T-helper 17 cell (primary cell): Measurements from ENCODE around the gene MSGN1. TPM values are rescaled to one million over a fixed set of nuclear protein-coding genes. Genes with fewer than 3 reads are reported as not detected.

Experiments
- ATAC-seq: fragments of 150-1000 bp; cut with Tn5 transposase; 2 replicates; pipeline ENCODE4 v1.10.0; 2021; ENCODE audit warnings: mild to moderate bottlenecking, moderate library complexity
- DNase-seq, 3 donors: peaks; one replicate each; pipeline versions ENCODE4 v3.0.0 to v3.0.0-alpha.2; 2020 to 2021
- H3K9me3 ChIP-seq: one replicate; pipeline ENCODE4 v1.7.0; 2013; ENCODE audit warnings: low read length, mild to moderate bottlenecking; ENCODE audit not compliant: control insufficient read depth, poor library complexity, severe bottlenecking
- H3K27ac Mint-ChIP-seq: one replicate; pipeline ENCODE4 v1.8.0; 2022; ENCODE audit warnings: mild to moderate bottlenecking, moderate library complexity, mixed read lengths
- H3K27me3 Mint-ChIP-seq: one replicate; pipeline ENCODE4 v1.8.0; 2022; ENCODE audit warnings: mixed read lengths
- H3K36me3 Mint-ChIP-seq: one replicate; pipeline ENCODE4 v1.8.0; 2022; ENCODE audit warnings: low read depth, mixed read lengths
- H3K4me1 Mint-ChIP-seq: one replicate; pipeline ENCODE4 v1.8.0; 2022; ENCODE audit warnings: mild to moderate bottlenecking, mixed read lengths
- H3K4me3 Mint-ChIP-seq: one replicate; pipeline ENCODE4 v1.8.0; 2022; ENCODE audit warnings: mild to moderate bottlenecking, moderate library complexity, mixed read lengths
- total RNA-seq, 4 donors: library from RNA in 2 of 4; stranded (reverse) in 2 of 4; gene quantifications; one replicate each; pipeline ENCODE4 v1.2.3 and lab custom pipeline; 2022 to 2026

Gene MSGN1
- total RNA-seq, 2 donors from 2014 or later = not detected

DNA sequence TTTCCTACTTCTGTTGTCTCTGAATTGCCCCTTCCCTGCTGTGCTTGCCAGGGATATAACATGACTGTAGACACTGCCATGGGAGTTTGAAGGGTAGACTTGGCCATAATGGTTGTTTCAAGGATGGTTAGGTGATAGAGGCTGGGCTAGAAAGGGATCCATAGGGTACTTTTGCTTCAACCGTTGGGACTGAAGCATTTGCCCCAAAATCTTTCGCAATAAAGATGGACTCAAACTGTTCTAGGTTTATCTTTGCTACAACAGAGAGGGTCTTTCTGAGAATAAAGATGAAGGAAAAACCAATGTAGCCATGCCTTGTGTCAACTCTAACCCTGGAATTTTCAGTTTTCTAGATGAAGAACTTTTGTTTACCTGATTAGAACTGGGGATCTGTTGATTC, 27.2 kb downstream of the MSGN1 start:
- DNase-seq (no peak), ATAC-seq (no peak)
- H3K4me3 Mint-ChIP-seq = no peak overlapping the region
- H3K4me1 Mint-ChIP-seq = no peaks in the 10 kb centered on the region
- peaks cover 43% of the 10 kb centered on the region for H3K27me3 Mint-ChIP-seq
- no peaks in the 10 kb centered on the region for H3K9me3 ChIP-seq
- no peaks in the 10 kb centered on the region for H3K36me3 Mint-ChIP-seq
- H3K27ac Mint-ChIP-seq = no peak overlapping the region

- DNase-seq (no peak), ATAC-seq (no peak)
- H3K36me3 Mint-ChIP-seq = no peaks in the 10 kb centered on the region
- H3K4me3 Mint-ChIP-seq = no peak overlapping the region
- no peaks in the 10 kb centered on the region for H3K9me3 ChIP-seq
- peaks cover 49% of the 10 kb centered on the region for H3K27me3 Mint-ChIP-seq
- H3K4me1 Mint-ChIP-seq = no peaks in the 10 kb centered on the region
- no peak overlapping the region for H3K27ac Mint-ChIP-seq
Observed at GRCh38 chr2:17845806-17846205, 29.5 kb downstream of the MSGN1 start.

DNA sequence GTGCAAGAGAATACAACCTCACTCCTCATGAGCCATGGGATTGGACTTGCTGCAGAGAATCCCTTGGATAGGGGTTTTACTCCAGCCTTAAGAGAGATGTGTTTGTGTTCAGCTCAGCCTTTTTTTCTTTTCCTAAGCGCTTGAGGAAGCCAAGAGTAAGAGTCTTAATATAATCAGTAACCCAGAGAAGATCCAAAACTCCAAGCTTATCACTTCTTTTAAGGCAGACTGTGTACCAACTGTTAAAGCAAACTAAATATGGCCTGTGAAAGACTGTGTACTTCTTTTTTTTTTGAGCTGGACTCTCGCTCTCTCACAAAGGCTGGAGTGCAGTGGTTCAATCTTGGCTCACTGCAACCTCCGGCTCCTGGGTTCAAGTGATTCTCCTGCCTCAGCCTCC, 30.4 kb downstream of the MSGN1 start:
- Mint-ChIP-seq H3K27ac (no peak overlapping the region), H3K36me3 (no peaks in the 10 kb centered on the region), H3K4me3 (no peak overlapping the region), H3K27me3 (peaks cover 49% of the 10 kb centered on the region), H3K4me1 (no peaks in the 10 kb centered on the region)
- H3K9me3 ChIP-seq = no peaks in the 10 kb centered on the region
- ATAC-seq = no peak
- no peak for DNase-seq

DNA sequence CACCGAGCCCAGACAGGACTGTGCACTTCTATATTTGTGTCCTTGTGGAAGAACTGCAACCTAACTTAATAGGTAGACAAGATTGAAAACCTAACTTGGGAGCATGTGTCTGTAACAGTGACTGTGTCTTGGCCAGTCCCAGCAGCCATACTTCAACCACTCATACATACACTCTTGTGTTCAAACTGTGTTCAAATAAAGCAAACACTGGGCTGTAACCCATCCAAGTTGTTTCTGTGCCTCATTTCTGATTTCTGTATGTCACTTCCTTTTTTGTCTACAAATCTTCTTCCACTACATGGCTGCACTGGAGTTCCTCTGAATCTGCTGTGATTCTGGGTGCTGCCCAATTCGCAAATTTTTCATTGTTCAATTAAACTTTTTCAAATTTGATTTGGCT, 31.0 kb downstream of the MSGN1 start:
- Mint-ChIP-seq H3K4me1 (no peaks in the 10 kb centered on the region), H3K4me3 (no peak overlapping the region), H3K27ac (no peak overlapping the region), H3K36me3 (no peaks in the 10 kb centered on the region), H3K27me3 (peaks cover 52% of the 10 kb centered on the region)
- ATAC-seq (no peak), DNase-seq (no peak)
- H3K9me3 ChIP-seq = no peaks in the 10 kb centered on the region

- Mint-ChIP-seq H3K4me1 (no peaks in the 10 kb centered on the region), H3K36me3 (no peaks in the 10 kb centered on the region), H3K4me3 (no peak overlapping the region), H3K27me3 (peaks cover 57% of the 10 kb centered on the region), H3K27ac (no peak overlapping the region)
- DNase-seq (no peak), ATAC-seq (no peak)
- no peaks in the 10 kb centered on the region for H3K9me3 ChIP-seq
Observed at GRCh38 chr2:17849275-17849674, 33.0 kb downstream of the MSGN1 start.

GRCh38 chr2:17850151-17850550, 33.9 kb downstream of the MSGN1 start:
- Mint-ChIP-seq H3K4me3 (no peak overlapping the region), H3K27ac (no peak overlapping the region), H3K36me3 (no peaks in the 10 kb centered on the region), H3K4me1 (no peaks in the 10 kb centered on the region), H3K27me3 (peaks cover 60% of the 10 kb centered on the region)
- H3K9me3 ChIP-seq = no peaks in the 10 kb centered on the region
- no peak for DNase-seq
- no peak for ATAC-seq

DNA sequence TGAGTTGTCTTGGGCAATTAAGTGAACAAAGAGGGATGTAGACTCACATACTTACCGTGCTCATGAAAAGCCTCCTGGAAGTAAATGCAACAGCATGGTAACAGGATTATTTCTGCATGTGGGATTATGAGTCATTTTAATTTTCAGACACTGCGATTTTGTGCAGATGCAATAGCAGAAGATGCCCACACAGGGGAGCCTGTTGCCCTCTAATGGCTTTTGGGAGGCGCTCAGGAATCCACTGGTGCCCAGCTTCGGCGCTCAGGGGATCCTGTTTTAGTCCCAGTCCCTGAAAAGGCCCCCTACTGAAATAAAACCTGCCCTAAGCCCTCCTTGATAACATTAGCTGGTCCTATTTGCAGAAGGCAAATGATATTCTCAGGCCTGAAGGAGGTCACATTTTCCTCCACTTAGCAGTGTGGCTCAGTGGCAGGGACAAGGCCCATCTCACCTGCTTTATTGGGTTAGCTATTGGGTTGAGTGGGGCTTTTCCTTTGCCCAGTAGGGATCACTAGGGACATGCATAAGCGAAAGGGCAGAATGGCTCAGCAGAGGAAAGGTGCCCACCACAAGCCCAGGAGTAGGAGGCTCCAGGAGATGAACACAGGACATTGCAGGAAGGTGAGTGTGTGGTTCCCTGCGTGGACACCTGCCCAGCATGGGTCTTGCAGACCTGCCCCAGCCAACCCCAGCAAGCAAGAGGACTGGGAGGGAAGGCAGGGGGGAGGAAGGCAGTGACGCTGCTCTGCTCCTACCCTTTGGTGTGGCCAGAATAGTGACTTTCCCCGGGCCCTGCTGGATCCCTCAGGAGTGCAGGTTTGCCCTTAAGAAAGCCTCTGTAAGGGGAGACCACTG, 35.7 kb downstream of the MSGN1 start:
- Mint-ChIP-seq H3K36me3 (no peaks in the 10 kb centered on the region), H3K27me3 (peaks cover 56% of the 10 kb centered on the region), H3K27ac (no peak overlapping the region), H3K4me3 (no peak overlapping the region), H3K4me1 (no peaks in the 10 kb centered on the region)
- ATAC-seq (no peak), DNase-seq (no peak)
- H3K9me3 ChIP-seq = no peaks in the 10 kb centered on the region

DNA sequence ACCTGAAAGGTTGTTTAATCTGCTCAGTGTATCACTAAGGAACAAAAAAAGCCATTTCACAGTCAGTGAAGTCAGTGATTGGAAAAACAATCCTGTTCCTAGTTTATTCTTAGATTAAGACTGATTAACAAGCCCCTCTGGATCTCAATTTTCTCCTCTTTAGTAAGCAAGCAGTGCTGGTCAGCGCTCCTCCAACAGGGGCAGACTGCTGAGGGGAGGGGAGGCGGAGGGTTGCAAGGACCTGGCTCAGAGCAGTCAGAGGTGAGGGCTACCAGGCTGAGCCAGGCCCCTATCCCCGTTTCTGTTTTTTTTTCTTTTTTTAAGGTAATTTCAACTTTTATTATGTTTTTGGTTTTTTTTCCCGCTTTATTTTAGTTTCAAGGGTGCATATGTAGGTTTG, 37.5 kb downstream of the MSGN1 start:
- H3K9me3 ChIP-seq = no peaks in the 10 kb centered on the region
- no peaks in the 10 kb centered on the region for H3K36me3 Mint-ChIP-seq
- no peak overlapping the region for H3K27ac Mint-ChIP-seq
- ATAC-seq (no peak), DNase-seq (no peak)
- no peak overlapping the region for H3K4me3 Mint-ChIP-seq
- H3K4me1 Mint-ChIP-seq = no peaks in the 10 kb centered on the region
- H3K27me3 Mint-ChIP-seq = peaks cover 58% of the 10 kb centered on the region

DNA sequence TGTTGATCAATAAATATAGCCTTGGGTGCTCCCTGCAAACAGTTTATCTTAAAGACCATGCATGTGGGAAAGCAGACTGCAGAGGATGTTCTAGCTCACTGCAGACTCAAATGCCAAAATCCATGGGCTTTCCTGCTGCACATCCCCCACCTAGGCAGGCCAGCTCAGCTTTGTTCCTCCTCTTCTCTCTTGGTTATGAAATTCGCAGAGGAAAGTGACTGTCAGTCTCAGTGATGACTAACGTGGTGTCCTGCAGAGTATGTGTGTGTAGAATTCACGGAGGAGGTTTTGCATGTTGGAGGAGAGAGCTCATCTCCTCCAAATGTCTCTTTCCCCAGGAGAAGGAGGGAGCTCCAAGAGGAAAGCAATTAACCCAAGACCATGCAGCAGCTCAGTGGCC, 40.8 kb downstream of the MSGN1 start:
- H3K27ac Mint-ChIP-seq = no peak overlapping the region
- no peak overlapping the region for H3K4me3 Mint-ChIP-seq
- no peak for ATAC-seq
- H3K36me3 Mint-ChIP-seq = peaks cover 2% of the 10 kb centered on the region
- H3K27me3 Mint-ChIP-seq = peaks cover 69% of the 10 kb centered on the region
- no peaks in the 10 kb centered on the region for H3K9me3 ChIP-seq
- no peak for DNase-seq
- no peaks in the 10 kb centered on the region for H3K4me1 Mint-ChIP-seq

GRCh38 chr2:17858064-17858463, 41.8 kb downstream of the MSGN1 start:
- no peak for ATAC-seq
- Mint-ChIP-seq H3K4me1 (no peaks in the 10 kb centered on the region), H3K27me3 (peaks cover 69% of the 10 kb centered on the region), H3K27ac (no peak overlapping the region), H3K36me3 (peaks cover 2% of the 10 kb centered on the region), H3K4me3 (no peak overlapping the region)
- H3K9me3 ChIP-seq = no peaks in the 10 kb centered on the region
- DNase-seq = no peak

DNA sequence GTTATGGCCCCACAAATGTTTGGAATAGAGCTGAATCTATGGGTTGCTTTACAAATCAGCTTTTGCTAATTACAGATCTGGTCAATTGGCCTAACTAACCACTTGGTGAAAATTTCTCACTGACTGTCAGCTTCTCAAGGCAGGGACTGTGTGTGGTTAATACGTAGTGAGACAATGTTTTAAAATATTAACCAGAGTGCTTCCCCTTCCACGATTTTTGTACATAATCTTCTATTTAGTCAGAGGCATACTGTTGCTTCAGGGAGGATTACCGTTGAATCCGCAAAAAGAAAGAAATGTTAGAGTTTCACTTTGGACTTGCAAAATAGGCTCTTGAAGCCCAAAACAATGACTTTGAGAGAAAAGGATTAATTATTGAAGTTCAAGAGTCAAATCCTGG, 47.3 kb downstream of the MSGN1 start:
- DNase-seq (no peak), ATAC-seq (no peak)
- Mint-ChIP-seq H3K27me3 (peaks cover 41% of the 10 kb centered on the region), H3K27ac (no peak overlapping the region), H3K36me3 (peaks cover 2% of the 10 kb centered on the region), H3K4me3 (no peak overlapping the region), H3K4me1 (no peaks in the 10 kb centered on the region)
- no peaks in the 10 kb centered on the region for H3K9me3 ChIP-seq

GRCh38 chr2:17864676-17865075, 48.4 kb downstream of the MSGN1 start:
- DNase-seq (no peak), ATAC-seq (no peak)
- no peaks in the 10 kb centered on the region for H3K9me3 ChIP-seq
- peaks cover 2% of the 10 kb centered on the region for H3K36me3 Mint-ChIP-seq
- H3K4me1 Mint-ChIP-seq = no peaks in the 10 kb centered on the region
- H3K27me3 Mint-ChIP-seq = peaks cover 37% of the 10 kb centered on the region
- no peak overlapping the region for H3K4me3 Mint-ChIP-seq
- H3K27ac Mint-ChIP-seq = no peak overlapping the region

DNA sequence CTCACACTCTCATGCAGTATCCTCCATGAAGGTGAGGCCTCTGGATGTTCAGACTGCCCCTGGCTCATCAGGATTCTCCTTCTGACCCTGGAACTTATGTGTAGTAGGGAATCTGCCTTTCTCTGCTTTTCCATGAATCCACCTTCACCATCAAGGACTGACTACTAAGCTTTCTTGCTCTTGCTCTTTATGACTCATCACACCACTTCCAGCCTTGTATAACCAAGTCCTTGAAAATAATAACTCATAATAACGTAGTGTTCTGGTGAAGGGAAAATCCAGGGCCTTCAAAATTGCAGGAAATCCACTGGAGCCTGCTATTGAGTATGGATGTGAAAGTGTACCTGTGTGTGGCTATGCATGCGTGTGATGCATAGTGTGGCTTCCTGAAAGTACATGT, 50.9 kb downstream of the MSGN1 start:
- Mint-ChIP-seq H3K4me1 (no peaks in the 10 kb centered on the region), H3K27me3 (peaks cover 33% of the 10 kb centered on the region), H3K27ac (no peak overlapping the region), H3K36me3 (no peaks in the 10 kb centered on the region), H3K4me3 (no peak overlapping the region)
- no peak for DNase-seq
- no peak for ATAC-seq
- H3K9me3 ChIP-seq = no peaks in the 10 kb centered on the region
